DMS153 treated with DMSO at 0.1 percent for 48 hours (cell line): Measurements from ENCODE around the gene AEBP1.

Experiments
- DNase-seq: peaks from one replicate; lab custom pipeline; 2025; ENCODE audit not compliant: unreplicated experiment; lab: John Stamatoyannopoulos, UW

The AEBP1 gene

DNA sequence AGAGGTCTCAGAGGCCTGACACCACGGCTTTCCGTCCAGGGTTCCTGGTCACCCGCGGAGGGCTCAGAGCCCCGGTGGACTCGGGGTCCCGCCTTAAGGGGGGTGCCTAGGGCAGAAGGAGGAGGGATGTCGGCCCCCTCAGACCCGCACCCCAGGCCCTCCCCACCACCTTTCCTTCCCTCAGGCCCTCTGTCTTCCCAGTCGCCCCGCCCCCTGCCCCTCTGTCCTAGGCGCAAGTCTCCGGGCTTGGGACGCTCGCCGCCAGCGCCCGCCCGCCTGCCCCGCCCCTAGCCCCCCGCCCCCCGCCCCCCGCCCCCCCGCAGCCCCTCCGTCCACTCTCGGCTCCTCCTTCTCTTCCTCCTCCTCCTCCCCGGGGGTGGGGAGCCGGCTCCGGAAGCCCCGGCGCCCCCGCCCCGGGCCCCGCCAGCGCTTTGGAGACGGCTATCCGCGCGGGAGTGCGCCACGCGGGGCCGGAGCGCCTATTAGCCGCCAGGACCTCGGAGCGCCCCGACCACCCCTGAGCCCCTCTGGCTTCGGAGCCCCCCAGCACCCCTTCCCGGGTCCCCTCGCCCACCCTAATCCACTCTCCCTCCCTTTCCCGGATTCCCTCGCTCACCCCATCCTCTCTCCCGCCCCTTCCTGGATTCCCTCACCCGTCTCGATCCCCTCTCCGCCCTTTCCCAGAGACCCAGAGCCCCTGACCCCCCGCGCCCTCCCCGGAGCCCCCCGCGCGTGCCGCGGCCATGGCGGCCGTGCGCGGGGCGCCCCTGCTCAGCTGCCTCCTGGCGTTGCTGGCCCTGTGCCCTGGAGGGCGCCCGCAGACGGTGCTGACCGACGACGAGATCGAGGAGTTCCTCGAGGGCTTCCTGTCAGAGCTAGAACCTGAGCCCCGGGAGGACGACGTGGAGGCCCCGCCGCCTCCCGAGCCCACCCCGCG is at the start of gene AEBP1:
Gene AEBP1 (plus strand): TSS at position 423 of the 937 bp plus-strand sequence. CDS start 321 bp downstream, at position 744.
- no peak for DNase-seq

DNA sequence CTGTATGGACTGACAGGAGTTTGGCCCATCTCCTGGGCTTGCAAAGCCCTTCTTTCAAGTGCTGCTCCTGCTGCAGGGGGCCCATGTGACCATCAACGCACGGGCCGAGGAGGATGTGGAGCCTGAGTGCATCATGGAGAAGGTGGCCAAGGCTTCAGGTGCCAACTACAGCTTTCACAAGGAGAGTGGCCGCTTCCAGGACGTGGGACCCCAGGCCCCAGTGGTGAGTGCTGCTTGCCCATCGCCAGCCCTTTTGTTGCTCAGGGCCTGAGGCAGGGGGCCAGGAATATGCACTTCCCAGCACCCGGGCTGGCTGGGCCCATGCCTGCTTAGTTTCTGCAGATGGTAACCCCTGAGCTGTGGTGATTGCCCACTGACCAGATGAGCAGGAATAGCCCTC is 47.5 kb upstream of the AEBP1 start:
- DNase-seq, result no peak

DNA sequence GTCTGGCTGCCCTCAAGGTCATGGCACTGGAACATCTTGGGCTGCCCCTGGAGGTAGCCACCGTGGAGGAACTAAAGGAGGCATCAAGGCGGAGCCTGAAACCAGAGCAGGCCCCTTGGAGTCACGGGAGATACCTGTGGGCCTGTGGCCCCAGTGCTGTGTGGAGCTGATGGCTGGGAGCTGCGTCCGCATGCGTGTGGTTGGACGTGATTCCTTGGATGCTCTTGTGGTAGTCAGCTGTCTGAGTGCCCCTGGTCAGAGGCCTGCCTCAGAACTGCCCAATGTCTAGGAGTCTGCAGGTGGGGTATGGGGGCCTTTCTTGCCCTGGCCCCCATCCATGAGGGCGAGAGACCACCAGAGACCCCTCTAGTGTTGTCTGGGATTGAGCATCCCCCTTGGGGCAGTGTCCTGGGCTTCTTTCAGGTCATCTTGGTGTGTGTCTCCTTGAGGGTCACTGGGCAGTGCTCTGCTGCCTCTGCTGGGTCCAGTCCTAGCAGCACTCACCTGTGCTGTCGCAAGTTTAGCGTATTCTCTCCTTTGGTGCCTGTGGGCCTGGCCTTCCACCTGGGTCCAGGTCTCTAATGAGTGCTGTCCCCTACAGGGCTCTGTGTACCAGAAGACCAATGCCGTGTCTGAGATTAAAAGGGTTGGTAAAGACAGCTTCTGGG is 46.8 kb upstream of the AEBP1 start:
- DNase-seq, result no peak

DNA sequence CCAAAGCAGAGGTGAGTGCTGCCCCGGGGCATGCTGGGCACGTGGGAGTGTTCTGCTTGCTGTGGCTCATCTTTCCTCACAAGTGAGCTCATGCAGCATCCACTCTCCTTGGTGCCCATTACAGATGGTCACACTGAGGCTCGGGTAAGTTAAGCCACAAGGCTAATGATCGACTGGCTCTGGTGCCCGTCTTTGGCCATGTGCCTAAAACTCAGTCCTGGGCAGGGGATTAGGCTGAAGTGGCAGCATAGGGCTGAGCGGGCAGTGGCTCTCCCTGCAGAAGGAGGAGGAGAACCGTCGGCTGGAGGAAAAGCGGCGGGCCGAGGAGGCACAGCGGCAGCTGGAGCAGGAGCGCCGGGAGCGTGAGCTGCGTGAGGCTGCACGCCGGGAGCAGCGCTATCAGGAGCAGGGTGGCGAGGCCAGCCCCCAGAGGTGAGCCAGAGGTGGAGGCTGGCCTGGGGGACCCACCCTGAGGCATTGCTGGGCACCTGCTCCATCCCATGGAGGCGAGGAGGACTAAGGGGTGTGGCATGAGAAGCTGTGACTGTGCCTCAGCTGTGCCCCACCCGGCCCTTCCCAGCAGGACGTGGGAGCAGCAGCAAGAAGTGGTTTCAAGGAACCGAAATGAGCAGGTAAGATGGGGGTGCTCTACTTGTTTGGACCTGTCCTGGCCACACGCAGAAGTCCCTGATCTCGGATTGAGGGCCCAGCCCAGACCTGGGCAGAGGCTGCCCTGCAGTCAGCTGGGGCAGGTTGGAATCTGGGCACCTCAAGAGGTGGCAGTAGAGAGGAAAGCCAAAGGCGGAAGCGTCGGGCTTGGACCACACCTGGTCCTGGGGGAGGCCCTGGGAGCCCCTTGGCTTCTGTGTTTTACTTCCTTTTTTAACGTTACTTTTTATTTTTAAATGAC is 46.0 kb upstream of the AEBP1 start:
- no peak for DNase-seq

DNA sequence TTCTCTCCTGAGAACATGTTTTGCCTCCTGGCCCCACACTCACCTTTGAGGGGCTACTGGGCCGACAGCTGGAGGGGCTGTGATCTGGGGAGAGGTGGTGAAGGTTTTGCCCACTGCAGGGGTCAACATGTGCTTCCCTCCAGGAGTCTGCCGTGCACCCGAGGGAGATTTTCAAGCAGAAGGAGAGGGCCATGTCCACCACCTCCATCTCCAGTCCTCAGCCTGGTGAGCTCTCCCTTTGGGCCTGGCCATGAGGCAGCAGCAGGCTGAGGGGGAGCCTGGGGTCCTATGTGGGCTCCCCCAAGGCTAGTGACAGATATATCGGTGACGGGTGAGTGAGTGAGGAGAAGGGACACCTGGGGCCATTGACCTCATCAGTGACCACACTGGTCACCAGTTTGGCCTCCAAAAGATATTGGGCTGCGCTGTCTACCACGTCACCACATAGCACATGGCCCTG is 45.4 kb upstream of the AEBP1 start:
- no peak for DNase-seq

DNA sequence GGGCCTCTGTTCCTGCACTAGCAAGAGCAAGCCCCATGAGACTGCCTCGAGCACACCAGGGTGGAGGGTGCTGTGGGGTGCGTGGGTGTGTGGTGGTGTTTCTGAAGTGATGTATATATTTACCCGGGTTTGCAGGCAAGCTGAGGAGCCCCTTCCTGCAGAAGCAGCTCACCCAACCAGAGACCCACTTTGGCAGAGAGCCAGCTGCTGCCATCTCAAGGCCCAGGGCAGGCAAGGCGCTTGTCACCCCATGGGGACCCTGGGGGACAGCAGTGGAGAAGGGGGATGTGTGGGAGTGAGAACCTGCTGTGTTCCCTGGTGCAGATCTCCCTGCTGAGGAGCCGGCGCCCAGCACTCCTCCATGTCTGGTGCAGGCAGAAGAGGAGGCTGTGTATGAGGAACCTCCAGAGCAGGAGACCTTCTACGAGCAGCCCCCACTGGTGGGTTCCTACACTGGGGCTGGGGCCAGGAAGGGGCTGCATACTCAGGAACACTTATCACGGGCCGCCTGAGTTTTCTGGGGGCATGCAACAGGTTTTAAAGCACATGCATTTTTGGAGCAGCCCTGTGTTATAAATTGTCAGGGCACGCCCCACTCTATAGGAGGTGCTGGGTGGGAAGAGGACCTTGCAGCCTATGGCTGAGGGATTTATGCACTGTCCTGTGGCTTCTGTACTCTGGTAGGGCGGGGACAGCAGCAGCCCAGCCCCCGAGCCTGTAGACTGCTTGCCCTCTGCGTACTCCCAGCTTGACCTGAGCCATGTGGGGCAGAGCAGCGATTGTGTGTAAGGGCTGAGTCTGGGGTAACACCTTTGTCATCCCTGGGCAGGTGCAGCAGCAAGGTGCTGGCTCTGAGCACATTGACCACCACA is 44.7 kb upstream of the AEBP1 start:
- DNase-seq, result no peak

DNA sequence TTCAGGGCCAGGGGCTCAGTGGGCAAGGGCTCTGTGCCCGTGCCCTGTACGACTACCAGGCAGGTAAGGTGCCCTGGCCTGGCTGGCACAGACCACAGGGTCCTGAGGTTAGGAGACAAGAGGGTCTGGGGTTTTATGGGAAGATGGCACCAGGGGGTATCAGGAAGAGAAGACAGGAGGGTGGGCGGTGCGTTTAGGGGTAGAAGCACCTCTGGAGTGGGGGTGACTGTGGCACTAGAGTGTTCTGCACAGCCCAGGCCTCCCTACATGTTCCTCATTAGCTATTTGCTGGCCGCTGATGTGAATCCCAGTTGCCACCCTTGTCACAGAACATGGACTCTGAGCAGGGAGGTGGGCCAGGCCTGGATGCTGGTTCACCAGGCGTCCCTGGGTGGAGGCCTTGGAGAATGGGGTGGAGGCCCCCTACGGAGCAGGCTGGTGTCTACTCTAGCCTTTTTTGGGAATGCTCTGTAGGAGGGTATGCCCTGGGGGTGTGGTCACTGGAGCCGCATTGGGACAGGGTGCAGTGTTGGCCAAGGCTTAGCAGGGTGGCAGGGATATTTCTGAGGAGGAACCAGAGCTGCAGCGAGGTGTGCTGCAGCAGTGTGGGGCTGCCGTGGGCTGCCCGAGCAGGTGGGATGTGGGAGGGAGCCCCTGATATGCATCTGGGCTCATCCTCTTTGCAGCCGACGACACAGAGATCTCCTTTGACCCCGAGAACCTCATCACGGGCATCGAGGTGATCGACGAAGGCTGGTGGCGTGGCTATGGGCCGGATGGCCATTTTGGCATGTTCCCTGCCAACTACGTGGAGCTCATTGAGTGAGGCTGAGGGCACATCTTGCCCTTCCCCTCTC is 43.8 kb upstream of the AEBP1 start:
- no peak for DNase-seq

DNA sequence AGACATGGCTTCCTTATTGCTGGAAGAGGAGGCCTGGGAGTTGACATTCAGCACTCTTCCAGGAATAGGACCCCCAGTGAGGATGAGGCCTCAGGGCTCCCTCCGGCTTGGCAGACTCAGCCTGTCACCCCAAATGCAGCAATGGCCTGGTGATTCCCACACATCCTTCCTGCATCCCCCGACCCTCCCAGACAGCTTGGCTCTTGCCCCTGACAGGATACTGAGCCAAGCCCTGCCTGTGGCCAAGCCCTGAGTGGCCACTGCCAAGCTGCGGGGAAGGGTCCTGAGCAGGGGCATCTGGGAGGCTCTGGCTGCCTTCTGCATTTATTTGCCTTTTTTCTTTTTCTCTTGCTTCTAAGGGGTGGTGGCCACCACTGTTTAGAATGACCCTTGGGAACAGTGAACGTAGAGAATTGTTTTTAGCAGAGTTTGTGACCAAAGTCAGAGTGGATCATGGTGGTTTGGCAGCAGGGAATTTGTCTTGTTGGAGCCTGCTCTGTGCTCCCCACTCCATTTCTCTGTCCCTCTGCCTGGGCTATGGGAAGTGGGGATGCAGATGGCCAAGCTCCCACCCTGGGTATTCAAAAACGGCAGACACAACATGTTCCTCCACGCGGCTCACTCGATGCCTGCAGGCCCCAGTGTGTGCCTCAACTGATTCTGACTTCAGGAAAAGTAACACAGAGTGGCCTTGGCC is 43.0 kb upstream of the AEBP1 start:
- no peak for DNase-seq

DNA sequence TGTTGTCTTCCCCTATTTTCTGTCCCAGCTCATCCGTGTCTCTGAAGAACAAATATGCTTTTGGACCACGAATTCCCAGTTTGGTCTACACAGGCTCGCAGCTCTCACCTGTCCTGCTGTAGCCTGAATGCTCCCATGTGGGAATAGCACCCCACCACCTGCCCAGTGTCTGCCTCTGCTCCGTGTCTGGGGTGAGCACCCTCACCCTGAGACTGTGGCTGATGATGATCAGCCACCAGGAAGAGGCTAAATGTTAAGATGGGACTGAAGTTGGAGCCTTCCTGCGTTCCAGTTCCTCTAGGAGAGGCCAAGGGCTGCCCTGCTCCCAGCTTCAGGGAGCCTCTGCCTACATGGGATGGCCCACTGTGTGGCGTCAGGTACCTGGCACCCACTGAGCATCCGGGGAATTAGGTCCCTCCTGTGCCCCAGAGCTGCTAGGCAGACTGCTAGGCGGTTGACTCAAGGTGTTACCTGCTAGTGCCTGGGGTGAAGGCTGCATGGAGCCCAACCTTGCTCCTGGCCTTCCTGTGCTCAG is 42.4 kb upstream of the AEBP1 start:
- no peak for DNase-seq

DNA sequence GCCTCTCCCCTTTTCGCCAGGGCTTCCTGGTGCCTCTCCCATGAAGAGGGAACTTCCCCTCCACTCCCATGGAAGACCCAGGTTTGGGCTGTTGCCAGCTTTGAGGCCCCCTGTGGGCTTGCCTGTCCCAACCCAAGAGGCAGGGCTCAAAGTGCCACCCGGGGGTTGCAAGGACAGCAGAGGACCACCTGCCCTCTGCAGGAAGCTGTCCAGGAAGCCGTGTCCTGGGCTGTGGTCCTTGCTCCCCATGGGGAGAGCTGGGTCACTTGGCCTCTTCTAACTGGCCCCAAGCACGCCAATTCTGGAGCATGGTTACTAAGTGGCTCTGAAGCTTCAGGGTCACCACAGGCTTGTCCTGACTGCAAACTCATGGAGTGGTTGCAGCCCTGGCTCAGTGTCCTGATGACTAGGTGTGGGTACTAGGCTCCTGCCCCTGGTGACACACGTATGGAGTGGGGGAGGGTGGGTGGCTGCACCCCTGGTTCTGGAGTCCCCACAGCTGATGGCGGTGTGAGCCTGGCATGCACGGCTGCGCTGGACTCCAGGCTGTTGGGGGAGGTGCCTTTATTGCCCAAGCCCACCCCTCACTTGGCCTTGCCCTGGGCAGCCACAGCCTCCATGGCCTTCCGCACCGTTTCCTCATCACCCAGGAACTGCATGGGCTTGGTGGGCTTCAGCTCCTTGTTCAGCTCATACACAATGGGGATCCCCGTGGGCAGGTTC is 41.8 kb upstream of the AEBP1 start:
- DNase-seq, result no peak

DNA sequence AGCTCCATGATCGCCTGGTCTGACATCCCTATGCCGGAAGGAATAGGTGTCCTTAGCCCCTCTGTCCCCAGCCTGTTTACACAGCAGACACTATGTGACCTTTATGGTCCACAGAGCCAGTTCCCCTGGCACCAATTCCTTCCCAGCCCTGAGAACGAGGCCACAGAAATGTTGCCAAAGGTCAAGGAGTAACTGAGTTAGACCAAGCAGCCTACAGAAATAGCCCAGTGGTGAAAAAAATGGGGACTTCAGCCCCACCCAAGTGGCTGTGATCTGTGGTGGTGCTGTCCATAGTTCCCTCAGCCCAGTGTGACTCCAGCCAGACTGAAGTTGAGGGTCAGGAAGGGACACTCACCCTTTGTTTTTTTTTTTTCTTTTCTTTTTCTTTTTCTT is 41.2 kb upstream of the AEBP1 start:
- DNase-seq, result no peak

DNA sequence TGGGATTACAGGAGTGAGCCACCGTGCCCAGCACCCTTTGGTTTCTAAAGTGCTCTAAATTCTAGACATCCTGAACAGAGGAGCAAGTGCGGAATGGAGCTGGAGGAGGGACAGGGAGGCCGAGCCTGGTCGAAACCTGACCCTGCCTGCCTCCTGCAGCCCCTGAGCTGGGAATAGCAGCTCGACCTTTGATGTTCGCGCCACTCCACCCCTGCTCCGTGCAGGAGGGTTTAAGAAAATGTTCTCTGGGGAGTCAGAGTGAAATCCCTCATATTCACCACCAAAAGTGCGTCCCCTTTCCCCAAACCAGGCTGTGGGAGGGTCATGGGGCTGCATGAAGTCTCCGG is 40.6 kb upstream of the AEBP1 start:
- DNase-seq, result no peak

DNA sequence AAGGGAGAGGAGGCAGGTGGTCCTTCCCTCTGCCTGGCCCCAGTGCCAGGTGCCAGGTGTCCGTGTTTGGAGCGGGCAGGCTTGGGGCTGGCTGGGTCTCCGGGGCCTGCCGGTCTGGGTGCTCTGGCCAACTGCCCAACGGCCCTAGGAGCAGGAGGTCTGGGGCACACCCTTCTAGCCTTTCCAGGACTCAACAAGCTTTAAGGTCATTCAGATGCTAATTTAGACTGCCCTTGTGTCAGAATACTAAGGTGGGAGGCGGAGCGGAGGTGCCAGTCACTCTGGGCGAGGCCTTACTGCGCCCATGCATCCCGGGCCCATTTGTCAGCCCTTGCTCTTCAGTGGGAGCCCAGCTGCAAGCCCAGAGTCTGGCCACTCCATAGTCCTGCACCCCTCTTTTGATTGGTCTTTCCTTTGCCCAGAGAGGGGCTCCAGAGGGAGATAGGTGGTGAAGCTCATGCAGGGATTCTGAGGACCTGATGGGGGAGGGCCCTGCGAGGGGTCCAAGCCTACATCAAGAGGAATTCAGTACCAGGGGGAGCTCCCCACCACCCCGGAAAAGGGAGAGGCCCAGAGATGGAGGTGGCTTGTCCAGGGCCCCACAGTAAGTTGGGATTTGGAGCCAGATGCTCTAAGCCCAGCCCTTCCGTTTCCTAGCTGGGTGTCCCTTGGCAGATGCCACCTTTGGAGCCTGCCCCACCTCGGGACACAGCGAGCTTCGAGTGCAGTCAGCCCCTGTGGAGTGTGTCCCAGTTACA is 40.1 kb upstream of the AEBP1 start:
- no peak for DNase-seq

DNA sequence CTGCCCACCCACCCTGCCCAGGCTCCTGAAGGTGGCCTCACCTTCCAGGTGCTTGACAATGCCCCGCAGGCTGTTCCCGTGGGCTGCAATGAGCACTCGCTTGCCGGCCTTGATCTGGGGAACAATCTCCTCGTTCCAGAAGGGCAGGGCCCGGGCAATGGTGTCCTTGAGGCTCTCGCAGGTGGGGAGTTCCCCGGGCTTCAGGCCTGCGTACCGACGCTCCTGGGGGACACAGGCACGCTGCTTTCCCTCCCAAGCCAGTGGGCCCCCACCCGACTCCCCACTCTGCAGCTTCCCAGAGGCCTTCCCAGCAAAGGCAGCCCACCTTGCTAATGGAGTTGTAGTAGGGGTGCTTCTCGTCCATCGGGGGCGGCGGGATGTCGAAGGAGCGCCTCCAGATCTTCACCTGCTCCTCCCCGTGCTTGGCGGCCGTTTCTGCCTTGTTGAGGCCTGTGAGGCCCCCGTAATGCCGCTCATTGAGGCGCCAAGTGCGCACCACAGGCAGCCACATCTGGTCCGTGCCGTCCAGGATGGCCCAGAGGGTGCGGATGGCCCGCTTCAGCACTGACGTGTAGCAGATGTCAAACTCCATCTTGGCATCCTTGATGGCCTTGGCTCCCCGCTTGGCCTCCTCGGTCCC is 39.2 kb upstream of the AEBP1 start:
- no peak for DNase-seq

DNA sequence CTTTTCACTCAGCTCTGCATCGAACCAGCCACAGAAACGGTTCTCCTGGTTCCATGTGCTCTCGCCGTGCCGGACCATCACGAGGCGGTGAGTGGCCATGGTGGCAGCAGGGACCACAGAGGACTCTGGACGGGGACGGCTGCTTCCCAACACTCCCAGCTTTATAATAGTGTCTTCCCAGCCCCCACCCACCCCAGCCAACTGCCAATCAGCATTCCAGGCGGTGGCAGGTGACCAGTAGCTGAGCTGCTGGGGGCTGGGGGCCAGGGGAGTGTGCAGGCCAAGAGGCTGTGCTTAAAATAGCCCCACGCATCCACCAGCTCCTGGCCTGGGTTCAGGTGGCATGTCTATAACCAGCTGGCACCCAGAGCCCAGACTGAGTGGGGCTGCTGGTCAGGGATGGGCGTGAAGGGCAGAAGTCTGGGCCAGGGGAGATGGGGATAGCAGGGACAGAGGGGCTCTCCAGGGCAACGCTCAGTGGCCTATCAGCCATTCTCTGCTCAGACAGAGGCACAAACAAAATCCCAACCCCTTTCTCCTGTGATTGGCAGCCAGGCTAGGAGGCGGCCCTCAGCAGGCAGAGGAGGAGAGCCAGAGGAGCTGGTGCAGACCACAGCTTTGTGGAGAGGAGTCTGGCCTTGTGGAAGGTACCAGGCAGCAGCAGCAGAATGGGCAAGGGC is 38.6 kb upstream of the AEBP1 start, which contains the start of gene PGAM2:
Gene PGAM2 (minus strand): TSS at position 137 of the 680 bp plus-strand sequence. CDS start 38 bp downstream, at position 99.
- no peak for DNase-seq

DNA sequence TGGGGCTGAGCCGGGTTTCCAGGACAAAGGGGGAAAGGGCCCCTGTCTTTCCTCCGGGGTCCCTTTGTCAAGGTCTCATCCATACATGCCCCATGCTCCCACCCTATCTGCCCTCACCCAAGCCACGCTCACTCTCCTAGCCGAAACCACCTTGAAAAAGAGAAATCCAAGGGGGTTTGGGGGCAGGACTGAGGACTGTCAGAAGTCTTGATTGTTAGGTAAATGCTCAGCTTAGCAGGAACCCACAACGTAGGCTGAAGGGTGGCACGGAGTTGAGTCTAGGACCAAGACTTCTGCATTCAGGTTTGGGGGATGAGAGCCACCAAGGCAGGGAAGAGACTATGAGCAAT is 38.1 kb upstream of the AEBP1 start:
- DNase-seq, result no peak
